HG02678 (cell line): Measurements from ENCODE around the gene TNFSF11.

Source experiments
- ATAC-seq: cut with Tn5 transposase; IDR thresholded peaks from one replicate; pipeline ENCODE4 v1.9.1; 2021; ENCODE audit warnings: mild to moderate bottlenecking, moderate library complexity; ENCODE audit not compliant: unreplicated experiment

The TNFSF11 gene

DNA sequence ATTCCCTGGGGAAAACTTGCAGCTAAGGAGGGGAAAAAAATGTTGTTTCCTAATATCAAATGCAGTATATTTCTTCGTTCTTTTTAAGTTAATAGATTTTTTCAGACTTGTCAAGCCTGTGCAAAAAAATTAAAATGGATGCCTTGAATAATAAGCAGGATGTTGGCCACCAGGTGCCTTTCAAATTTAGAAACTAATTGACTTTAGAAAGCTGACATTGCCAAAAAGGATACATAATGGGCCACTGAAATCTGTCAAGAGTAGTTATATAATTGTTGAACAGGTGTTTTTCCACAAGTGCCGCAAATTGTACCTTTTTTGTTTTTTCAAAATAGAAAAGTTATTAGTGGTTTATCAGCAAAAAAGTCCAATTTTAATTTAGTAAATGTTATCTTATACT is 33.6 kb downstream of the TNFSF11 start:
- ATAC-seq, result no peak

DNA sequence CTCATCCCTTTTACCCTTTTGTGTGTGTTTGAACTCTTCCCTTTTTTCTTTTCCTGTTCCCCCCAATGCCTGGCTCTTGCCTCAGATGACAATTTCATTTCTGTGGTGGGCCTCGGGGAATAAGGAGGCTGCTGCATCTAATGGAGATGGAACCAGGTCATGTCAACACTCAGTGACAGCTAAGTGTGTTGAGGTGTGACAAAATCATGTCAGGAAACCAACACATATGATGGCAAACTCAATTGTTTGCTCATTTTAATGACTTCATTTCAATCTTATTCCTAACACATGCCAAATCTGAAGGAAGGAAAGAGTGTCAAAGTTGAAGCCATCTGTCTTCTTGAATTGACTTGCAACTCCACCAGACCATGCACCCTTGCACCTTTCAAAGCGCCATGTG is 36.7 kb downstream of the TNFSF11 start:
- ATAC-seq, result no peak

DNA sequence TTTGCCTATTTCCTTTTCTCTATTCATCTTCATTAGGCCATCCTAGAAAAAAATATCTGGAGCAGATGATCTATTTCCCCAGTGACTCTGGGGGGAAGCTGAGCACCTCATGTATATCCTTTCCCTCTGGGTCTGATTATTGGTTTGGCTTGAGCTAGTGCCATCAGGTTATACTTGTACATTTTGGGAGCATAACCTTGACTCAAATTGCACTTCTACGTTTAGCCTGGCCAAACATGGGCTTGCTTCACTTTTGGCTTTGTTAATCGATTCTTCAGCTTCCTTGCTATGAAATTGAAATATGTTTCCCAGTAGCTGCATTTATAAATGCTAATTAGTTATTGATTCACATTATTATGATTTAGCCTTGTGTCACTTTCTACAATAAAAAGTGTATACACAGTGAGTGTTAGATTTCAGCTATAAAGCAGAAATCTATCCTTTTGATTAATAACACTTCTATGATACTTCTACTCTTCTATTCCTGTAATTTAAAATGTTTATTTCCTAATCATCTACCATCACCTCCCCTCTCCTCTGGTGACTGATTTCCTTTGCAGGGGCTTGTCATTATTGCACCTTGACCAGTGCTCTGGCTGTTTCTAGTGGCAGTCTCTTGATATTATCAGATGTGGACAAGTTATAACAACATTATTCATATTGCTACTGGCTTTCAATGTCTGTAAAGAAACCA is 37.3 kb downstream of the TNFSF11 start:
- ATAC-seq, result no peak

DNA sequence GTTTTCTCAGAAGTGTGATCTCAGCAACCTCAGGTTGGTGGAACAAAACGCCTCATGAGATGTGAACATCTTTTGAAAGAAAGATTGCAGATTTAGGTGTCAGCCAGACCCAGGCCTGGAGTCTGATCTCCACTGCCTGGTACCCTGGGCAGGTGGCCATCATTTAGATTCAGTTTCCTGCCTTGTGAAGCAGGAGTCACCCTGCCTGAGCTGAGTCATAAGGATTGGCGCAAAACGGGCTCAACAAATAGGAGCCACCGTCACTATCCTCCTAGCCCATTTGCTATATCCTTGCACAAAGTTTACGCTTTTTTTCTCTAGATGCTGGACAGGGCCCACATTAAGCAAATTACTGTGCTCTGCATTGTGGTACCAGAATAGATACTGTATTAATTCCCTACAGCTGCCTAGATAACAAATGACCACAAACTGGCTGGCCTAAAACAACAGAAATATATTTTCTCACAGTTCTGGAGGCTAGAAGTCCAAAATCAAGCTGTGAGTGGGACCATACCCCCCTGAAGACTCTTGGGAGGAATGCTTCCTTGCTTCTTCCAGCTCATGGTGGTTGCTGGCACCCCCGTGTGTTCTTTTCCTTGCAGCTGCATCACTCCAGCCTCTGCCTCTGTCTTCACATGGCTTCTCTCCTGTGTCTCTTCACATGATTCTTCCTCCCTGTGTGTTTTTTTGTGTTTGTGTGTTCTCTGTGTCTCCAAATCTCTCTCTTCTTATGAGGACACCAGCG is 38.2 kb downstream of the TNFSF11 start:
- ATAC-seq, result no peak

DNA sequence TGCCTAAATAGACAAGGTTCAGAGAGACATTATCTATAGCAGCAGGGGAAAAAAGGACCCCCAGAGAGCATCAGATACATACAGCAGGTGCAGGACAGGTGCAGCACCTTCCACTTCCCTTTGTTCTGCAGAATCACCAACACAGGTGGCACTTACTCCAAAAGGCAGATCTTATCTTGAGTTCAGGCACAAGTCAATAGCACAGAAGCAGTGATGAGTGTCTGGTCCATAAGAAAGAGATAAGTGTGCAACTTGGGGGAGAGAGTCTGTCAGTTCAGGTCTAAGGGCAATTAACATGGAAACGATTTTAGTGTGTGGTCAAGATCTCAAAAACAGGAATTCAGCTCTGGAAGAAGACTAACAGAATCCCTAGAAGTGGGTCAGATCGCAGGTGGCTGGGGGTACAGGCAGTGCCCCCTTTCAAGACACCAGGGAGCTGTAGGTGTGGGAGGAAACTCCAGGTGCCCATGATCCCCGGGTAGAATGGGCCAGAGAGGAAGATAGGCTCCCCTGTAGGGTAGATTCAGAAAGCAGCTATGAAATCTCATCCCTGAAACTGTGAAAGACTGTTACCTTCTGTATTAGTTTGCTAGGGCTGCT is 40.6 kb downstream of the TNFSF11 start:
- ATAC-seq, result no peak

DNA sequence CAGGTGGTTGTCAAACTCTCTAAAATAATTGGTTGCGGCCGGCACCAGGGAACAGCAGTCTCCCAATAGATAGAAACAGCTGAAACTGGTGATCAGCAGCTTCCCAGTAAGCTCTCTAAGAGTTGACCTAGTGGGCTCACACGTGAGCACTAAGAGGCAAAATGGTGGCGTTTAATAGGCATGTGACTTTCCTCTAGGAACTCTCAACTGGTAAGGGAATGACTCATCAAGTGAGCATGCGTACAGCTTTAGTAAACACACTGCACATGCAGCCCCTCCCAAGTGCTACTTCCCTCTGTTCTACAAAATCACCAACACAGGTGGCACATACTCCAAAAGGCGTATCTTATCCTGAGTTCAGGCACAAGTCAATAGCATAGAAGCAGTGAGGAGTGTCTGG is 41.7 kb downstream of the TNFSF11 start:
- ATAC-seq, result no peak

DNA sequence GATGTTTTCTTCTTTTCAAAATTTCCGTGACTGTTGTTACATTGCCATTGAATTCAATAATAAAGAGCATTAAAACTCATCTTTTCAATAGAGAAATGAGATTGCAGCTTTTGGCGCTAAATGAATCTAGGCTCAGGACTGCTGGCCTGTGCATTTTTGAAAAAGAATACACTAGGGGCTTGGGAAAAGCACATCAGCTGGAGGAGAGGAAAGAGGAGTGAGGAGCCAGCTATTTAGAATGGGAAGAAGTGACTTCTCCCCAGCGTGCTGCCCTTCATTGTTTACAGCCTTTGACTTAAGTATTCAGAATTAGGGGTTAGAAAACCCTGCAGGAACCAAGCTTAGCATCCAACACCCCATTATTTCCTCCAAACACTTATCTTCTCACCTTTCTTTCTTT is 43.3 kb downstream of the TNFSF11 start:
- ATAC-seq, result no peak

DNA sequence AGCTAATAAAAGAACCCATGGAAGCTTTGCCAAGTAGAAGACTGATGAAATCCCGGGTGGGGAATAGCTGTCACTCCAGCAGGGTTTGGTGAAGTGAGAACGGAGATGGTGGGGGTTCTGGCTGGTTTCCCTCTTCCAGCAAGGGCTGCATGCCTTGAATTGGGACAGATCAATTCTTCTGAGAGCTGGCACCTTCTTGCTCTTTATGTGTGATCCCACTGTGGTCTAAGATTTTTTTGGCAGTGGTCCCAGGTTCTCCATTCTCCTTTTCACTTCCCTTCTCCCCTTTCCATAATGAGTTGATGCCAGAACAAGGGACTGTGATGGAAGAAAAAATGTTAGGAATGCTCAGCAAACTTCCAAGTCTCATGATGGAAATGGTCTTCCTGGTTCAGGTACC is 50.0 kb downstream of the TNFSF11 start:
- no peak for ATAC-seq

DNA sequence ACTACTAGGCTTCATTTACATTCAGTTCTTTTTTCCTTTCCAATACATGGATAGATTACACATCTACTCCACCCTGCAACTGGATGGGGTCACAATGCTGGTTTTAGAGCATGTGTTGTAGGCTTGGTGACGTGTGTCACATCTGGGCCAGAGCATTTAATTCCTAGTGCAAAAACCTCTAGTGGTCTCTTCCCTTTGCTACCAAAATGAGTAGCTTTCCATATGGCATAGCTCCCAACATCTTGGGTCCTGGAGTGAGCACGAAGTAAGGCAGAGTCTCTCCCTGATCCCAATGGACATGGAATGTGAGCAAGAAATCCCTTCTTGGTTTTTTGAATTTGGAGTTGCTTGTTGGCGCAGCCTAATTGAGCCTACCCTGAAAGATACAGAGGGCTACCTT is 51.7 kb downstream of the TNFSF11 start:
- ATAC-seq, result no peak

DNA sequence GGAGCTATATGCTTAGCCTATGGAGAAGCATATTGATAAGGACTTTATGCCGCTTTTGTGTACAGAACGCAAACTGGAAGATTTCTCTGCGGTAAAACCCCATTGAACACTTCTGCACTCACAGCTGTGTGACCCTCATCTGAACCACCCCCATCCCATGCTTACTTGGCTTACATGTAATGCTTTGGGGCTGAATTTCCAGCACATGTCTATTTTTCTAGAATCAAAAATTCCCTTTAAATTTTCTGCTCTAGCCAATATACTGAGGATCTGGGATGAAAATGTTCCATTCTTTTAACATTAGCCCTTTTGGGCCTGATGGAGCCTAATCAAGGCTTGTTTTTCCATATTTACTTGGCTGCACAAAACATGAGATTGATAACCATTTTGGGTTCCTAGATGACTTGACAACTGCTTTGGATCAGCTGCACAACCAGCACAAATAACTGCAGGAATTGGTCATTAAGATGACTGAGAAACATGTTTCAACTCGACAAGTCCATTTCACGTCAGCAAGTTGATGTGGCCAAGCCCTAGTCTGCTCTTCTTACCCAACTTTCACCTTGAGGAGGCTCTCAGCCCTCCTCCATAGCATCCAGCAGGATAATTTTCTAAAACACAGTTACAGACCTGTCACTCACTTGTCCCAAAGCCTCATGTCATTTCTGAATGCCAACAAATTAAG is 52.4 kb downstream of the TNFSF11 start:
- ATAC-seq, result no peak

DNA sequence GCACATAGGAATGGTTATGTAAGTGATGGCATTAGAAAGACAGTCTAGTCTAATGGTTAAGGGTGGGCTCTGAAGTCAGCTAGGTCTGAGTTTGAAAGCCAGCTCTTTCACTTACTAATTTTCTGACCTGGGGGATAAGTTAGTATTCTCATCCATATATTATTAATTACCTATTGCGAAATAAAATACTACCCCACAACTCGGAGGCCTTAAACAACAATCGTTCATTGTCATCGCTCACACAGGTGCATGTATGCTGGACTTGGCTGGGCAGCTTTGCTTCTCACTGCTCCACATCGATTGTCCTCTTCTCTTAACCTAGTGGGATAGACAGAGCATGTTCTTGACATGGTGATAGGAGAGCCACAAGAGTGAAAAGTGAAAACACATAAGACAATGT is 54.7 kb downstream of the TNFSF11 start:
- ATAC-seq, result no peak

DNA sequence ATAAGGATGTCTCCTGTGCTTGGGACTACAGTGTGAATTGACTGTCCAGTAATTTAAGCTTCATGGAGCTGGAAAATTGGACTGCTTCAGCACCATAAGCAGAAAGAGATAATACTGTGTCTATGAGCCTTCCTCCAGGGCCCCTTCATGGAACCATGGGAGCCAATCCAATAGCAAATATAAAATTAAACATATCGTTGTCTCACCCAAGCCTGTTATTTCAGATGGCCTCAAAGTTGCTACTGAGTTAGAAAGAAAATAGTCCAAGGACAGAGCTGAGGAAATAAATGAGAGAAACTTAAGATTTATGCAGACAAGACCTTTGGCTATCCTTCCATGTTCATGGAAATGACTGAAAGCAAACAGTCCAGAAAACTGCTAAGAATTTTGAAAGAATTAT is 57.2 kb downstream of the TNFSF11 start:
- no peak for ATAC-seq

DNA sequence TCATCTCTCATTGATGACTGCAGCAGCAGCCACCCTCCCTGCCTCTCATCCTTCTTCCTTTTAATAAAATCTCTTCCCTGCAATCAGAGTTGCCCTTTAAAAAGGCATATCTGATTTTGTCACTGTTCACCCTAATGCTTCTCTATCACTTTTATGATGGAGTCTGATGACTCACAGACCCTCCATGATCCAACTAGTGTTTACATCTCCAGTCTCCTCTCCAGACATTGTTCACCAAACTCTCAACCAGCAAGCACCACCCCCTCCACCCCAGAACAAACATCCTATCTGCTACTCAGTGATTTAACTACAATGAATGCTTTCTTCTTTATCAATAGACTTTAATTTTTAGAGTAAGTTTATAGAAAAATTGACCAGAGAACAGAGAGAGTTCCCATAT is 59.5 kb downstream of the TNFSF11 start:
- ATAC-seq, result no peak

DNA sequence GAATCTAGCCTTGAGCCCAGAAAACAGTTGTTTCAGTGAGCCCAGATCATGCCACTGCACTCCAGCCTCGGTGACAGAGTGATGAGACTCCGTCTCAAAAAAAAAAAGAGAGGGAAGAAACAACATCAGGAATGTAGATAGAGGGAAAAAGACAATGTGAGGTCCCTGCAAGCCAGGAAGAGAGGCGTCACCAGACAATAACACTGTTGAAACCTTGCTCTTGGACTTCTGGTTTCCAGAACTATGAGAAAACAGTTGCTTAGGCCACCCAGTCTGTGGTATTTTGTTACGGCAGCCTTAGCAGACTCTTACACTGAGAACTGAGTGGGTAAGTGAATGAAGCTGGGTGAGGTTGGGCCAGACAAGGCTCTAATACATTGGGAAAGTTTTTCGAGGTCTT is 64.1 kb downstream of the TNFSF11 start:
- ATAC-seq, result no peak

DNA sequence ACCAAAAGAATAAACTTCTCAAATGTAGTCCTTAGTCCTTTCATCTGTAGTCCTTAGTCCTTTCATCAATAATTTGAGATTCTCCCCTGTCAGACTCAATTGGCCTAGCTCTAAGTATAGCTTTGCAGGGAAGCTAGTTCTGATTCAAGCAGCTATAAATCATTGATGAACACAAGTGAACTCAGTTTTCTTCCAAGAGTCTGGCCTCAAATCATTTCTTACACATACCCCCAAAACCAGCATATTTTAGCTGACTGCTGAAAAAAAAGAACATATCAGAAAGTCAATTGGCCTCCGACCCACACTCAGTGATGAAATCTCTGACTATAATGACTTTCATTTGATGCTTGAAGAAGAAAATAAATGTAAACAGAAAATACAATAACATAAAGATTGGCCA is 64.9 kb downstream of the TNFSF11 start:
- no peak for ATAC-seq

DNA sequence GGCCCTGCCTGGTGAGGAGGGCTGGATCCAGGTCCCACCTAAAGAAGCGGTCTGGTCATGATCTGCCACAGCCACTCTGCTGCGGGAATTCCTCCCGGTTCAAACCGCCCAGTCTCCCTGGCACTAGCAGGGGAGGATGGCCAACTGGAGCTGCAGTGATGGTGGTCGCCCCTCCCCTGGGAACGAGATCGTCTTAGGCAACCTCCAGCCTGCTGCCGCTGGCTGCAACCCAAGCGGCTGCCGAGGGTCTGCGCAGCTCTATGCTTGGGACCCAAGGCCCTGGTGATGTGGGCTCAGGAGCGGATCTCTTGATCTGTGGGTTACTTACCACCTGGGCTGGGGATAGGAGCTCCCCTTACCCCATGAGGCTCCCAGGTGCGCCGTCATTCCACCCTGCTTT is 69.1 kb downstream of the TNFSF11 start:
- ATAC-seq, result no peak

DNA sequence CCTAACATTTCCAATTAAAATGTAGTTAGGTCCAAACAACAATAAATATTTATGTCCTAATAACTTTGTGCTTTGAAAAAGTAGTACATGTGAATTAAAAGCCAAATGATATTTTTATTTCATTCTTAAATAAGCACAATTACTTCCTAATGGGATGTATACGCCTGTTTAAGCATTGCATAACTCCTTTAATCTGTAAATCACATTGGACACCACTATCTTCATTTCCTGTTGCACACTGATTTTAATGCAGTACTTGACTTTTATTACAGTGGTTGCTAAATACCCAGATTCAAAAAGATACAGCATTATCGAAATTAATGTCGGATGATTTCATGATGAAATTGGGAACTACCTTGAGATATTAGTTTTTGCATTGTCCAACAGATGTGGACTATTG is 70.9 kb downstream of the TNFSF11 start:
- ATAC-seq, result no peak

DNA sequence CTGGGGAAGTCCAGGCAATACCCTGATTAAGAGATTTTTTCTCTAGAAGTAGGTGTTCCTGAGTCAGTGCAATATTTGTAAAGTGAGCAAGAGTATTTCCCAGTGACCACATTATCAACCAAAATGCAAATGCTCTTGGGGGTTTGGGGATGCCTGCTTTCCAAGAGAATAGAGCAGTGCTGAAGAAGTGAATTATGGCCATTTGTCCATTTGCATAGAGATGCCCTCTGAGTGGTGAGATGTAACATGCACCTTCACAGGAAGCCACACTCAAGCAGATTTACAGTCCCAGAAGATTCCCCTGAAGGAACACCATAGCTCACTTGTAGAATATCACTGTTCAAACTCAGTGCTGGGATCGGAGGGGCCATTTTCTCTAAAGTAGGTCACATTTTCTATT is 71.8 kb downstream of the TNFSF11 start:
- ATAC-seq, result no peak

DNA sequence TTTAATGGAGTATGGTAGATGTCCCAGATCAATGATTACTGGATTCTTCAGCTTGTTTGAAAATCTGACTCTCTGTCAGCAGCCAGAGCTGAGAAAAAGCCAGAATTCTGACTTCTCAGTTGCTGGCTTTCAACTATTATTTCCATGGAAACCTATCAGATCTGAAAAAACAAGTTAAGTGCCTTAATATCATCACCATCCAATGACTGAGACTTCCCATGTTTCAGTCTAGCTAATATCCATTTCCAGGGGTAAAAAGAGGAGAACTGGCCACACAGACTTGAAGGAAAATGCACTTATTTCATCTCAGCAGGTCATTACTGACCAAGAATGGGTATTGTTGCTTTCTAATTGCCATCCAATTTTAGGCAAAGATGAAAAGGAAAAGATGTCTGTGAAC is 75.2 kb downstream of the TNFSF11 start:
- ATAC-seq, result no peak

DNA sequence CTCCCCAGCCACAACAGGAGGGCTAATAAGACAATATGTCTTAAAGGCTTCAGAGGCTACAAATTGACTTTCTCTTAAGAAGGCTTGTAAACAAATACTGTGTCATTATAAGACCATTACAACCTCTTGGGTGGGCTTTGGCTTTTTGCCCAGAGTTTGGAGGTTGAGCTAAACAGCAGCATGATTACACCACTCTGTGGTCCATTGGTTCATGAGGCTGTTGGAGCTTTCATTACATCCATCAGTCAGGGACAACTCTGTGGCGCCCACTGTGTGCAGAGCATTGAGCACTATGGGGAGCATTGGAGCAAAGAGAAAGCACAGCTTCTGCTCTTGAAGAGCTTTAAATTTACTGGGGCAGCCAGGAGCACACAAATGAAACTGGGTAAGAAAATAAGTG is 75.9 kb downstream of the TNFSF11 start:
- no peak for ATAC-seq

DNA sequence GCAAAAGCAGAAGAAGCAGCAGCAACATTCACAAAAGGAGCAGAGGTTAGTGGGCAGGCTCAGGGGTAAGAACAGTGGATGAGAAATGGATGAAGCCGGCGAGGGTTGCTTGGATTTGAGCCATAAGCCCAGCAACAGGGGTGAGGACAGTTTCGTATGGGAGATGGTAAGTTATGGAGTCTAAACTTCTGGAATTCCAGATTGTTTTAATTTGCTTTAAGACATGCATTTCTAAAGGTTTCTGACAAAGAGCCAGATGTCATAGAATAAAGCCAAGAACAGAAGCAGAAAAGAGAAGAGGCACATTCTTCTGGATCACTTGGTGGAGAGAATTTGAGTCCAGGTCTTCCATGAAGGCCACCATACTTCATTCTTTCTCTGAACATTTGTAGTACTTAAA is 76.6 kb downstream of the TNFSF11 start:
- no peak for ATAC-seq
